Upper lobe of left lung (tissue), 6 donors: ENCODE results near the gene RAP1GAP. TPM values are rescaled to one million over a fixed set of nuclear protein-coding genes. Genes with fewer than 3 reads are reported as not detected.

Experiments used
- ATAC-seq, 2 donors: fragments of 200-7000 bp; cut with Tn5 transposase; one replicate each; pipeline ENCODE4 v1.9.1; 2022; ENCODE audit warnings: mild to moderate bottlenecking in 2 of 2, moderate library complexity in 2 of 2; ENCODE audit not compliant: low FRiP score in 2 of 2
- DNase-seq, 2 donors: peaks; one replicate each; pipeline ENCODE4 v3.0.0-alpha.2; 2019 to 2020
- H3K27ac ChIP-seq, 4 donors: fragments of 200-600 bp; sonication (generic); one replicate each; pipeline ENCODE4 v1.5.1; 2016 to 2019
- H3K27me3 ChIP-seq, 4 donors: fragments of 200-600 bp; sonication (generic); one replicate each; pipeline ENCODE4 v1.5.1; 2017 to 2019
- H3K36me3 ChIP-seq, 4 donors: fragments of 200-600 bp; sonication (generic); one replicate each; pipeline ENCODE4 v1.5.1; 2016 to 2019
- H3K4me1 ChIP-seq, 4 donors: fragments of 200-600 bp; sonication (generic); one replicate each; pipeline ENCODE4 v1.5.1; 2018 to 2019
- H3K4me3 ChIP-seq, 4 donors: fragments of 200-600 bp; sonication (generic); one replicate each; pipeline ENCODE4 v1.5.1; 2017 to 2019; ENCODE audit warnings: mild to moderate bottlenecking in 2 of 4, moderate library complexity in 1 of 4
- H3K9me3 ChIP-seq, 4 donors: fragments of 200-600 bp; sonication (generic); one replicate each; pipeline ENCODE4 v1.5.1; 2018 to 2019
- EP300 ChIP-seq, 4 donors: sonication (generic); formaldehyde crosslinking; IDR thresholded peaks; one replicate each; pipeline ENCODE4 v1.5.1; 2017; ENCODE audit warnings: antibody characterized with exemption in 4 of 4, control low read depth in 2 of 4
- POLR2A ChIP-seq, 4 donors: fragments of 450-650 bp; IDR thresholded peaks; one replicate each; pipeline ENCODE4 v1.5.1; 2016 to 2017; ENCODE audit warnings: antibody characterized with exemption in 4 of 4, mild to moderate bottlenecking in 2 of 4
- POLR2AphosphoS5 ChIP-seq, 2 donors: sonication (generic); formaldehyde crosslinking; IDR thresholded peaks; one replicate each; pipeline ENCODE4 v1.5.1; 2017; ENCODE audit warnings: antibody characterized with exemption in 2 of 2
- WGBS, 2 donors: methylation state at CpG; one replicate each; pipeline ENCODE4 v1.1.5; 2017 to 2018; 5-methylcytosine and 5-hydroxymethylcytosine counted together
- total RNA-seq, 6 donors: library from RNA; depleted of rRNA in 4 of 6; stranded (reverse); fragments of >200 nt in 4 of 6; gene quantifications; one replicate each; pipeline versions ENCODE4 v1.1.0 to v1.2.1, GENCODE V29; 2016 to 2021
- TF ChIP-seq, protein P1 (sequence below), 6 experiments: fragments of 450-650 bp in 4 of 6; fragments of 200-600 bp in 2 of 6; sonication (generic) in 2 of 6; IDR thresholded peaks; one replicate each; pipeline ENCODE4 v1.5.1; 2016 to 2019; ENCODE audit warnings: antibody characterized with exemption in 6 of 6
- donor health status: DM: no; HTN: no; CAD: no; lungs with moderate emphysema.
- donor health status: DM: no; HTN: yes; CAD: no; lungs with severe emphysema.

RAP1GAP gene
- total RNA-seq, 6 donors from 2014 or later: 26.9 to 65.2 (median 36.7) TPM

DNA sequence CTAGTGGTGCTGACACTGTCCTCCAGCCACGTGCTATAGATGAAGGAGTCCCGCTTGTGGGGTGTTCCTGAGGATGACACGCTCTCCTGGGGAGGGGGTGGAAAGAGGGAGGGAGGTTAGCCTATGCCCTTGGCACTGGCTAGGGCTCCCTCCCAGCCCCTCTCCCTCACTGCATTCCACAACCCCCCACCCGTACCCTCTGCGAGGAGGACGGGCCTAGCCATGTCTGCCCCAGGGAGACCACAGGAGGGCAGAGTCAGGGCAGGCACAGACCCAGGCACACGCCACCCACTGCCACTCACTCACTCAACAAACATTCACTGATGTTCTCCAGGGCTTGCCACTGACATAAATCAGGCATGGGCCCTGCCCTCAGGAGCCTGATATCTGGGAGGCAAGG, 70.7 kb downstream of the RAP1GAP start:
- DNase-seq: no peak
- Histone ChIP-seq H3K4me1 (no peaks in the 10 kb centered on the region), H3K9me3 (no peaks in the 10 kb centered on the region), H3K36me3 (peaks cover 0 to 13% (median 0%) of the 10 kb centered on the region in 4 donors), H3K27me3 (no peaks in the 10 kb centered on the region), H3K4me3 (no peak overlapping the region), H3K27ac (no peak overlapping the region)
- no peak for ATAC-seq
- TF ChIP-seq EP300 (IDR thresholded peaks at IDR 0.05) (no peak), POLR2AphosphoS5 (IDR thresholded peaks at IDR 0.05) (no peak), POLR2A (IDR thresholded peaks at IDR 0.05) (no peak)
- TF ChIP-seq, protein P1, sequence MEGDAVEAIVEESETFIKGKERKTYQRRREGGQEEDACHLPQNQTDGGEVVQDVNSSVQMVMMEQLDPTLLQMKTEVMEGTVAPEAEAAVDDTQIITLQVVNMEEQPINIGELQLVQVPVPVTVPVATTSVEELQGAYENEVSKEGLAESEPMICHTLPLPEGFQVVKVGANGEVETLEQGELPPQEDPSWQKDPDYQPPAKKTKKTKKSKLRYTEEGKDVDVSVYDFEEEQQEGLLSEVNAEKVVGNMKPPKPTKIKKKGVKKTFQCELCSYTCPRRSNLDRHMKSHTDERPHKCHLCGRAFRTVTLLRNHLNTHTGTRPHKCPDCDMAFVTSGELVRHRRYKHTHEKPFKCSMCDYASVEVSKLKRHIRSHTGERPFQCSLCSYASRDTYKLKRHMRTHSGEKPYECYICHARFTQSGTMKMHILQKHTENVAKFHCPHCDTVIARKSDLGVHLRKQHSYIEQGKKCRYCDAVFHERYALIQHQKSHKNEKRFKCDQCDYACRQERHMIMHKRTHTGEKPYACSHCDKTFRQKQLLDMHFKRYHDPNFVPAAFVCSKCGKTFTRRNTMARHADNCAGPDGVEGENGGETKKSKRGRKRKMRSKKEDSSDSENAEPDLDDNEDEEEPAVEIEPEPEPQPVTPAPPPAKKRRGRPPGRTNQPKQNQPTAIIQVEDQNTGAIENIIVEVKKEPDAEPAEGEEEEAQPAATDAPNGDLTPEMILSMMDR (IDR thresholded peaks at IDR 0.05): no peak
- 77 to 89% methylated on average over 7 of the region's 7 CpGs for WGBS, 2 donors

DNA sequence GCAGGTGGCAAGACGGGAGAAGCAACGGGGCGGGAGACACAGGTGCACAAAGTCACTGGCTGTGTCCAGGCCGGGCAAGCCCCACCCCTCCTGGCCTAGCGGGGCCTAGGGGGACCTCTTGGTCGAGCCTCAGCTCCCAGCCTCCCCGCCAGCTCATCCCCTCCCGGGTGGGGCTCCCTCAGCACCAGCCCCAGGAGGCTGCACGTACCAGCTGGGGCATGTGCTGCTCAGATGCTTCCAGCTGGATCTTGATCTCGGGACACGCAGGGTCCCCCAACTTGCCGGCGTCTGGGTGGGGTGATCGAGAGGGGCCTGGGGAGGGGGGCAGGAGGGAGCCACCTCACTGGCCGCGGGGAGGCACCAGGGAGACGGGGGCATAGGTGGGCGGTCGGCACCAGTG, 71.4 kb downstream of the RAP1GAP start:
- ATAC-seq (no peak), DNase-seq (peak in 1 of 2 donors; percentile 73)
- TF ChIP-seq POLR2AphosphoS5 (IDR thresholded peaks at IDR 0.05) (no peak), POLR2A (IDR thresholded peaks at IDR 0.05) (no peak), EP300 (IDR thresholded peaks at IDR 0.05) (no peak)
- TF ChIP-seq, protein P1 (IDR thresholded peaks at IDR 0.05): no peak
- Histone ChIP-seq H3K9me3 (no peaks in the 10 kb centered on the region), H3K27me3 (no peaks in the 10 kb centered on the region), H3K27ac (no peak overlapping the region), H3K4me3 (no peak overlapping the region), H3K4me1 (no peaks in the 10 kb centered on the region), H3K36me3 (peaks cover 0 to 13% (median 0%) of the 10 kb centered on the region in 4 donors)
- WGBS, 2 donors: 85 to 86% methylated on average over 12 to 19 of the region's 19 CpGs

DNA sequence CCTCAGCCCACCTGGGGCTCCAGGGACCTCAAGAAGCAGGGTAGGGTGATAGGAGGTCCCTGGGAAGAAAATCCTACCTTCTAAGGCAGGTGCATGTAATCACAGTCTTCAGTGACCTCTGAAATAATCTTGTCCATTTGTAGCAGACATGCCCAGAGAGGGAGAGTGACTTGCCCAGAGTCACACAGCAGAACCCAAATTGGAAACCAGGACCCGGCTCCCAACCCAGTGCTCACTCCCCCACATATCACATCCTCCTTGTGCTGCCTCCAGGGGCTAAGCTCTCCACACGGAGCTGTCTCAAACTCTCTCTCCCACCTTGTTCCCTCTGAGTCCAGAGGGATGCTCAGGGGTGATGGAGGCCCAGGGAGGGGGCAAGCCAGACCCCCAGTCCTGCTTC, 72.5 kb downstream of the RAP1GAP start:
- Histone ChIP-seq H3K4me3 (no peak overlapping the region), H3K36me3 (peaks cover 0 to 13% (median 0%) of the 10 kb centered on the region in 4 donors), H3K4me1 (no peaks in the 10 kb centered on the region), H3K9me3 (no peaks in the 10 kb centered on the region), H3K27ac (no peak overlapping the region), H3K27me3 (no peaks in the 10 kb centered on the region)
- ATAC-seq: no peak
- DNase-seq: no peak
- no peak for TF ChIP-seq POLR2A (IDR thresholded peaks at IDR 0.05)
- no peak for TF ChIP-seq POLR2AphosphoS5 (IDR thresholded peaks at IDR 0.05)
- TF ChIP-seq, protein P1 (IDR thresholded peaks at IDR 0.05): no peak
- 29 to 94% methylated on average over 1 to 2 of the region's 2 CpGs for WGBS, 2 donors

DNA sequence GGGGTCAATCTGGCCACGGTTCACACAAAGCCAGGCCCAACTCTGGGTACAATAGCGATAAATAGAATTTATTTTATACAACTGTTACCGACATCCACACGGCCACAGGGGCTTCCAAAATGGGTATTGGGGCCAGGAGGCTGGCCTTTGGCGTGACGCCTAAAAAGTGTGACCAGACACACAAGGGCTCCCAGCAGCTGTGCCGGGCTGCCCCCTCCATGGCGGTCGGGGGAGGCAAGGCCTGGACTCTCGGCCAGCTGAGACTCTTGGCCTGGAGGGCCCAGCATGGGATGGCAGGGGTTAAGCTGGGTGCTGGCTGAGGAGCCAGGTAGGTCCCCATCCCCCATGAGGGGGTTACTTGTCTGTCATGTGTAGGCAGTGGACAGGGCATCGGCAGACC, 73.0 kb downstream of the RAP1GAP start:
- no peak for DNase-seq

More for the DNA sequence above, 73.0 kb downstream of the RAP1GAP start:
- H3K27me3 ChIP-seq: no peaks in the 10 kb centered on the region
- H3K36me3 ChIP-seq: peaks cover 0 to 13% (median 0%) of the 10 kb centered on the region in 4 donors
- H3K4me1 ChIP-seq: peaks cover 0 to under 1% (median 0%) of the 10 kb centered on the region in 4 donors
- no peak for ATAC-seq
- WGBS, 2 donors: 77 to 83% methylated on average over 6 to 11 of the region's 11 CpGs
- H3K27ac ChIP-seq: no peak overlapping the region
- H3K4me3 ChIP-seq: no peak overlapping the region
- TF ChIP-seq, protein P1 (IDR thresholded peaks at IDR 0.05): no peak
- no peak for TF ChIP-seq POLR2A (IDR thresholded peaks at IDR 0.05)
- TF ChIP-seq POLR2AphosphoS5 (IDR thresholded peaks at IDR 0.05): no peak
- TF ChIP-seq EP300 (IDR thresholded peaks at IDR 0.05): no peak
- H3K9me3 ChIP-seq: no peaks in the 10 kb centered on the region
